Measurements from ENCODE around the gene BRINP1. TPM values are rescaled to one million over a fixed set of nuclear protein-coding genes. Genes with fewer than 3 reads are reported as not detected.

BRINP1 gene
- total and polyA plus RNA-seq, 8 donors, result 0.05 to 1.1 (median 0.06) TPM; not detected in 5

DNA sequence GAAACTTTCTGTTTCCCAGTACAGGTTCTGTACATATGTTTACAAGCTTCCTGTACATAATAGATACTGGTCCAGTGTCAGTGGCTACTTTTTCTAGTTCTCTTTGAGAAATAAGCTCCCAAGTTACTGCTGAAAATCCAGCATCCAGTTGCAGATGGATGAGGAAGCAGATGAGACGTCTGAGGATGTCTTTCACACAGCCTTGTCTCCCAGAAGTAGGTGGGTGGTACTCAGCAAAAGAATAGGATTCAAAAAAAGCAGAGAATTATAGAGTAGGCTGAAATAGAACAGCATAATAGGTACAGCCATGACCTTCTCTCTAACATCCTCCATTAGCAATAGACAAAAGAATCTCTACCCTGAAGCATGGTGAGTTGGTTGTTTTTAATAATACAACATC lies 77.7 kb downstream of the BRINP1 start:
- intact Hi-C loops (cut with DNase I; ENCODE audit: low total_unique reads), result no loop called here
- Histone ChIP-seq H3K27ac (no peak overlapping the region), H3K36me3 (no peaks in the 10 kb centered on the region), H3K4me3 (no peak overlapping the region), H3K27me3 (no peaks in the 10 kb centered on the region), H3K4me1 (no peaks in the 10 kb centered on the region), H3K9me3 (no peaks in the 10 kb centered on the region)
- no peak for DNase-seq
- TF ChIP-seq CTCF (IDR thresholded peaks at IDR 0.05) (no peak), POLR2A (IDR thresholded peaks at IDR 0.05) (no peak), POLR2AphosphoS5 (IDR thresholded peaks at IDR 0.05) (no peak), EP300 (IDR thresholded peaks at IDR 0.05) (no peak)
- WGBS, 5 donors, result 17 to 38% (median 28%) methylated on average over 1 of the region's 1 CpG

DNA sequence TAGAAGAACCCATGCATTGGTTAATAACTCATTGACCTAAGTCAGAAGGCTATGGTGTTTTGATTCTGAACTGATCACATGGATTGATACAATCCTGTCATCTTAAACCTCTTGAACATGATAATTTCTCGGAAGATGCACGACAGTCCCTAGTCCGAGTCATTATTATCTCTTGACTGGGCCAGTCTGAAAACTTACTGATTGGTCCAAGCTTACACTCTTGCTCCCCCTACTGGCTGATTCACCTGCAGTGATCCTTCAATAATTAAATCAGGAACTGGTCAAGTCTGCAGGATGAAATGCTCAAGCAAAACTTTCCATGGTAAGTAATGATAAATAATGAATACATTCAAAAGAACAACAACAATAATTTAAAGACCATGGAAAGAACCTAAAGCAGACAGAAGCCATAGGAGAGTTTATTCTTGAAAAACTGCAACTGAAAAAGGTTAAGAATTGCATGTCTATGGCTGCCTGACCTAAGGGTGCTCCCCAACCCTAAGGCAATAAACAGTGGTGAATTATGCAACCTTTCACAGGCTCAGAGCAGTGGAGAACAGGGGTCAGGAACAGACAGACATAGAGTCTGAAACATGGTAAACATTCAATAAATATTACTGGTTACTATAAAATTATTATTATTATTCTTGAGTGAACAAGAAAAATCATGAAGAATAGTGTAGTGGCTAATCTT lies 79.3 kb downstream of the BRINP1 start:
- Histone ChIP-seq H3K27ac (no peak overlapping the region), H3K9me3 (no peaks in the 10 kb centered on the region), H3K36me3 (no peaks in the 10 kb centered on the region), H3K4me3 (no peak overlapping the region), H3K4me1 (no peaks in the 10 kb centered on the region), H3K27me3 (no peaks in the 10 kb centered on the region)
- 28 to 37% (median 32%) methylated on average over 3 of the region's 3 CpGs for whole genome bisulfite sequencing, 5 donors
- TF ChIP-seq POLR2A (IDR thresholded peaks at IDR 0.05), result no peak
- peak in 5 of 7 experiments; percentile 45 to 77 (median 59) for TF ChIP-seq CTCF (IDR thresholded peaks at IDR 0.05)
- no peak for TF ChIP-seq EP300 (IDR thresholded peaks at IDR 0.05)
- intact Hi-C loops (cut with DNase I; ENCODE audit: low total_unique reads), result no loop called here
- peak; percentile 33 to 79 for DNase-seq

DNA sequence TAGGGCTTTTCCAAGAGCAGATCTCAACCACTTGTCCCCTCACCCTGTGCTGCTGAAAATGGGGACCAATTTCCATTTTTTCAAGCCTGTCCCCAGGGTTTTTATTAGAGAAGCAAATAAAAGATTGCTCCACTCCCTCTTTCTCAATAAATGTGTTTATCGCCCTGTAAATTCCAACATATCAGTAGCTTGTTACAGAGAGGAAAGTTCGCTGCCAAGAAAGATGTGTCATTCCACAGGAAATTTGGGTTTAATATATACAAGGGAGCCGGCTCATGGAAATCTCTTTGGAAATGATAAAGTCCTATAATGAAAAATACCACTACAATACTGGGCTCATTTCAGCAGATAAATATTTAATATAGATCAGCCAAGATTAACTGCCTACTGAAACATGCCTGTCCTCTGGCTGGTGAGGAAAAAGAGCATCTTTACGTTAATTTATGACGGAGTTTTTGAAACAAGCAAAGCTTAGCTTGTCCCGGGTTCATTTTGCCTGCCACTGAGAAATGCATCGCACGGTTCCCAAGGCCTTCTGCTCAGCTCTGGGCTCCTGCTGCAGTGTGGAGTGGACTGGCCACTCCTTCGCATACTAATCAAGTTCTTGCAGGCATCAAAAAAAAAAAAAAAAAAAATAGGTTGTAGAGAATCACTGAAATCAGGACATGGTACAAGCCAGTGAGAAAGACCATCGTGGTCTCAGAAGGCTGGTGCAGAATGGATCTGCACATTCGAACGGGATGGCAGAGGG lies 84.5 kb downstream of the BRINP1 start:
- Histone ChIP-seq H3K4me3 (no peak overlapping the region), H3K4me1 (peaks cover 0 to 5% (median 0%) of the 10 kb centered on the region in 4 donors), H3K27ac (no peak overlapping the region), H3K36me3 (no peaks in the 10 kb centered on the region), H3K27me3 (peaks cover 0 to 21% (median 0%) of the 10 kb centered on the region in 3 donors), H3K9me3 (no peaks in the 10 kb centered on the region)
- TF ChIP-seq CTCF (IDR thresholded peaks at IDR 0.05) (no peak), EP300 (IDR thresholded peaks at IDR 0.05) (no peak), POLR2AphosphoS5 (IDR thresholded peaks at IDR 0.05) (no peak)
- DNase-seq, result no peak
- intact Hi-C loops (cut with DNase I; ENCODE audit: low total_unique reads), result no loop called here
- 66 to 76% (median 70%) methylated on average over 12 of the region's 12 CpGs for WGBS, 5 donors

- intact Hi-C loops (cut with DNase I; ENCODE audit: low total_unique reads), result no loop called here
- 53 to 63% (median 59%) methylated on average over 4 of the region's 4 CpGs for WGBS, 5 donors
- H3K27me3 ChIP-seq, result peaks cover 0 to 24% (median 0%) of the 10 kb centered on the region in 3 donors
- H3K9me3 ChIP-seq, result no peaks in the 10 kb centered on the region
- DNase-seq, result peak in 1 of 2 donors; percentile 32
- peaks cover 0 to 5% (median 0%) of the 10 kb centered on the region in 4 donors for H3K4me1 ChIP-seq
- no peak for TF ChIP-seq EP300 (IDR thresholded peaks at IDR 0.05)
- no peak overlapping the region for H3K4me3 ChIP-seq
- no peak overlapping the region for H3K27ac ChIP-seq
- H3K36me3 ChIP-seq, result no peaks in the 10 kb centered on the region
Measured at GRCh38 chr9:119284118-119284517, 85.1 kb downstream of the BRINP1 start.

Data from stomach (tissue), 9 donors.